GM23338 (cell line): ENCODE measurements around the gene RPL7A. TPM values are rescaled to one million over a fixed set of nuclear protein-coding genes. Genes with fewer than 3 reads are reported as not detected.

Source experiments
- ATAC-seq: fragments of 200-7000 bp; cut with Tn5 transposase; 3 replicates; pipeline ENCODE4 v1.9.1; 2020
- DNase-seq: peaks from one replicate; pipeline ENCODE4 v3.0.0-alpha.2; 2015; ENCODE audit warnings: low spot score
- H2AFZ ChIP-seq: fragments of 200-600 bp; sonication (generic); 2 replicates; pipeline ENCODE4 v1.8.0; 2016; ENCODE audit warnings: antibody characterized with exemption, mild to moderate bottlenecking, moderate library complexity
- H3F3A ChIP-seq: fragments of 200-600 bp; sonication (generic); replicated peaks from 2 replicates; pipeline ENCODE4 v1.8.0; 2017; ENCODE audit warnings: antibody characterized with exemption, mixed run types, low read depth
- H3K27ac ChIP-seq: fragments of 200-600 bp; sonication (generic); 2 replicates; pipeline ENCODE4 v1.6.1; 2016; ENCODE audit warnings: low read depth
- H3K27me3 ChIP-seq: fragments of 200-600 bp; sonication (generic); 2 replicates; pipeline ENCODE4 v1.8.0; 2016; ENCODE audit warnings: mild to moderate bottlenecking, mixed run types, moderate library complexity; ENCODE audit not compliant: insufficient read depth
- H3K36me3 ChIP-seq: fragments of 200-600 bp; sonication (generic); 2 replicates; pipeline ENCODE4 v1.8.0; 2016; ENCODE audit warnings: mild to moderate bottlenecking; ENCODE audit not compliant: insufficient read depth
- H3K4me1 ChIP-seq: fragments of 200-600 bp; sonication (generic); 2 replicates; pipeline ENCODE4 v1.8.0; 2016; ENCODE audit warnings: mild to moderate bottlenecking, moderate library complexity; ENCODE audit not compliant: insufficient read depth
- H3K4me2 ChIP-seq: fragments of 200-600 bp; sonication (generic); 2 replicates; pipeline ENCODE4 v1.7.1; 2017; ENCODE audit warnings: mixed run types
- H3K4me3 ChIP-seq: fragments of 200-600 bp; sonication (generic); 2 replicates; pipeline ENCODE4 v1.6.1; 2016; ENCODE audit warnings: mixed run types
- H3K79me2 ChIP-seq: fragments of 200-600 bp; sonication (generic); replicated peaks from 2 replicates; pipeline ENCODE4 v1.8.0; 2017; ENCODE audit warnings: mild to moderate bottlenecking; ENCODE audit not compliant: insufficient read depth
- H3K9me2 ChIP-seq: fragments of 200-600 bp; sonication (generic); 2 replicates; pipeline ENCODE4 v1.8.0; 2017; ENCODE audit not compliant: insufficient read depth
- H4K20me1 ChIP-seq: fragments of 200-600 bp; sonication (generic); replicated peaks from 2 replicates; pipeline ENCODE4 v1.8.0; 2017; ENCODE audit warnings: mild to moderate bottlenecking; ENCODE audit not compliant: insufficient read depth
- H3K27ac Mint-ChIP-seq: 2 replicates; pipeline ENCODE4 v1.8.0; 2020; ENCODE audit warnings: inconsistent platforms, mild to moderate bottlenecking, moderate library complexity, mixed read lengths
- H3K27me3 Mint-ChIP-seq: 3 replicates; pipeline ENCODE4 v1.8.0; 2022; ENCODE audit warnings: low read depth, mild to moderate bottlenecking, moderate library complexity, mixed read lengths, inconsistent platforms; ENCODE audit not compliant: insufficient read depth, poor library complexity
- H3K36me3 Mint-ChIP-seq: 3 replicates; pipeline ENCODE4 v1.8.0; 2021; ENCODE audit warnings: low read depth, mild to moderate bottlenecking, inconsistent platforms, moderate library complexity, mixed read lengths
- H3K4me1 Mint-ChIP-seq: 3 replicates; pipeline ENCODE4 v1.8.0; 2020; ENCODE audit warnings: mild to moderate bottlenecking, inconsistent platforms, mixed read lengths
- H3K4me3 Mint-ChIP-seq: 3 replicates; pipeline ENCODE4 v1.8.0; 2021; ENCODE audit warnings: moderate library complexity, mild to moderate bottlenecking, inconsistent platforms, mixed read lengths
- H3K9me3 Mint-ChIP-seq: 3 replicates; pipeline ENCODE4 v1.8.0; 2020; ENCODE audit warnings: moderate library complexity, mild to moderate bottlenecking, inconsistent platforms, mixed read lengths
- EZH2 ChIP-seq: fragments of 200-600 bp; sonication (generic); IDR thresholded peaks from one replicate; pipeline ENCODE4 v1.8.0; 2017; ENCODE audit warnings: antibody characterized with exemption, mild to moderate bottlenecking, low read depth; ENCODE audit not compliant: unreplicated experiment
- JUNB ChIP-seq: IDR thresholded peaks from one replicate; pipeline ENCODE4 v1.6.1; 2016; ENCODE audit warnings: antibody characterized with exemption; ENCODE audit not compliant: unreplicated experiment
- POLR2AphosphoS5 ChIP-seq: IDR thresholded peaks from 2 replicates; pipeline ENCODE4 v1.6.1; 2016; ENCODE audit warnings: antibody characterized with exemption, low read depth
- STAT1 ChIP-seq: IDR thresholded peaks from one replicate; pipeline ENCODE4 v1.6.1; 2016; ENCODE audit warnings: antibody characterized with exemption; ENCODE audit not compliant: unreplicated experiment
- ZNF114 ChIP-seq: fragments of 250-450 bp; sonication (Bioruptor Pico); IDR thresholded peaks from 2 replicates; pipeline ENCODE4 v1.5.0; 2020; ENCODE audit warnings: mild to moderate bottlenecking, moderate library complexity
- polyA plus RNA-seq: library from polyadenylated mRNA; unstranded; fragments of >200 nt; fragmentation: Nextera tagmentation; extraction: Ambion mirVana; gene quantifications from 2 replicates; pipeline ENCODE4 v1.2.1, GENCODE V29; 2016
- total RNA-seq: library from RNA; depleted of rRNA; stranded (reverse); fragments of >200 nt; shearing (Covaris generic); gene quantifications from 2 replicates; pipeline ENCODE4 v1.2.3, GENCODE V29; 2014
- TF ChIP-seq, protein P1 (sequence below), 2 experiments: fragments of 200-600 bp in 1 of 2; sonication (generic) in 1 of 2; conservative IDR thresholded peaks; 2 replicates each; pipeline versions ENCODE4 v1.5.1 to v1.6.1; 2016 to 2017; ENCODE audit warnings: antibody characterized with exemption in 2 of 2, low read depth in 2 of 2, mild to moderate bottlenecking in 2 of 2, moderate library complexity in 1 of 2

The RPL7A gene
- total and polyA plus RNA-seq, 2 experiments from 2014 or later = 1,644 to 2,020 TPM

DNA sequence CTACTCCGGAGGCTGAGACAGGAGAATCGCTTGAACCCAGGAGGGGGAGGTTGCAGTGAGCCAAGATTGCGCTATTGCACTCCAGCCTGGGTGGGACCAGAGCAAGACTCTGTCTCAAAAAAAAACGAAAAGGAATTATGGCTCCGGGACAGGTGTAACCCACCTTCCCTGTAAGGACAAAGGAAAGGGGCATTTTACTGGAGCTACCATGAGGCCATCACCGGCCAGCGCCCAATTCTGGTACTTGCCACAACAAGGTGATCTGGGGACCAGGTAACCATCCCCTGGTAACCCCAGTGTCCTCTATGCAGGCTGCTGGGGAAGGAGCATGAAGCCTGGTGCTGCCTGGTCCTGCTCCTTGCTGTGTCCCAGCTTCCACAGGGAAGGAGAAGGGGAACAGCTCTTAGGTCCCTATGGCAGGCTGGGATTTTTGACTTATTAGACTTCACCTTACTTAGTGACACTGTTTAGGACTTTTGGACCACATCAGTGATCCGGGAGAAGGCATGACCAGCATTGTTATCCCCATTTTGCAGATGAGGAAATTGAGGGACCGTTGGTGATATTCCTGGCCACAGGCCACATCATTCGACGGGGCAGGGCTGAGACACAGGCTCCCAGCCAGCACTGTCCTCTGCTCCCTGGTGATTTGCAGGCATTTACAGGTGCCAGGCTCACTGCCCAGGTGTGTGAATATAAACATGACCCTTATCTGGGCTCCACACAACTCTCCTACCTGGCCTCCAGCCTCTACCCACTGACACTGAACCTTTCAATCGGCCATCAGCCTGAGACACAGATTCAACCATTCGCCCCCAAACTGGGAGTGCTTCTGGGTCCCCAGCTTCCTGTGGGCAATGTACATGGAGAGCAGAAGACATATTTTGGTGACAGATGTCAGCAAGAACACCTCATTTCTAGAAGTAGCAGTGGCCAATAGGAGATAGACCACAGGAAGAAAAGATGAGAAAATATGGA, 46.5 kb upstream of the RPL7A start:
- Histone ChIP-seq H4K20me1 (no peaks in the 10 kb centered on the region), H3K4me2 (no peak overlapping the region), H2AFZ (no peak overlapping the region), H3K9me2 (0 out of 2 replicates have a peak, but pooled peaks cover 3% of the 10 kb centered on the region), H3K4me3 (no peak overlapping the region), H3K27me3 (no peaks in the 10 kb centered on the region), H3F3A (no peaks in the 10 kb centered on the region), H3K36me3 (no peaks in the 10 kb centered on the region), H3K4me1 (no peaks in the 10 kb centered on the region), H3K27ac (no peak overlapping the region), H3K79me2 (no peaks in the 10 kb centered on the region)
- Mint-ChIP-seq H3K27me3 (peaks cover 5% of the 10 kb centered on the region), H3K4me1 (no peaks in the 10 kb centered on the region), H3K36me3 (no peaks in the 10 kb centered on the region), H3K27ac (no peak overlapping the region), H3K4me3 (no peak overlapping the region), H3K9me3 (peaks cover 11% of the 10 kb centered on the region)
- ATAC-seq (no peak), DNase-seq (no peak)
- TF ChIP-seq, protein P1, sequence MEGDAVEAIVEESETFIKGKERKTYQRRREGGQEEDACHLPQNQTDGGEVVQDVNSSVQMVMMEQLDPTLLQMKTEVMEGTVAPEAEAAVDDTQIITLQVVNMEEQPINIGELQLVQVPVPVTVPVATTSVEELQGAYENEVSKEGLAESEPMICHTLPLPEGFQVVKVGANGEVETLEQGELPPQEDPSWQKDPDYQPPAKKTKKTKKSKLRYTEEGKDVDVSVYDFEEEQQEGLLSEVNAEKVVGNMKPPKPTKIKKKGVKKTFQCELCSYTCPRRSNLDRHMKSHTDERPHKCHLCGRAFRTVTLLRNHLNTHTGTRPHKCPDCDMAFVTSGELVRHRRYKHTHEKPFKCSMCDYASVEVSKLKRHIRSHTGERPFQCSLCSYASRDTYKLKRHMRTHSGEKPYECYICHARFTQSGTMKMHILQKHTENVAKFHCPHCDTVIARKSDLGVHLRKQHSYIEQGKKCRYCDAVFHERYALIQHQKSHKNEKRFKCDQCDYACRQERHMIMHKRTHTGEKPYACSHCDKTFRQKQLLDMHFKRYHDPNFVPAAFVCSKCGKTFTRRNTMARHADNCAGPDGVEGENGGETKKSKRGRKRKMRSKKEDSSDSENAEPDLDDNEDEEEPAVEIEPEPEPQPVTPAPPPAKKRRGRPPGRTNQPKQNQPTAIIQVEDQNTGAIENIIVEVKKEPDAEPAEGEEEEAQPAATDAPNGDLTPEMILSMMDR (conservative IDR thresholded peaks at IDR 0.05; ENCODE audit: low read depth in 2 of 2) = no peak
- TF ChIP-seq JUNB (no peak), STAT1 (no peak)

DNA sequence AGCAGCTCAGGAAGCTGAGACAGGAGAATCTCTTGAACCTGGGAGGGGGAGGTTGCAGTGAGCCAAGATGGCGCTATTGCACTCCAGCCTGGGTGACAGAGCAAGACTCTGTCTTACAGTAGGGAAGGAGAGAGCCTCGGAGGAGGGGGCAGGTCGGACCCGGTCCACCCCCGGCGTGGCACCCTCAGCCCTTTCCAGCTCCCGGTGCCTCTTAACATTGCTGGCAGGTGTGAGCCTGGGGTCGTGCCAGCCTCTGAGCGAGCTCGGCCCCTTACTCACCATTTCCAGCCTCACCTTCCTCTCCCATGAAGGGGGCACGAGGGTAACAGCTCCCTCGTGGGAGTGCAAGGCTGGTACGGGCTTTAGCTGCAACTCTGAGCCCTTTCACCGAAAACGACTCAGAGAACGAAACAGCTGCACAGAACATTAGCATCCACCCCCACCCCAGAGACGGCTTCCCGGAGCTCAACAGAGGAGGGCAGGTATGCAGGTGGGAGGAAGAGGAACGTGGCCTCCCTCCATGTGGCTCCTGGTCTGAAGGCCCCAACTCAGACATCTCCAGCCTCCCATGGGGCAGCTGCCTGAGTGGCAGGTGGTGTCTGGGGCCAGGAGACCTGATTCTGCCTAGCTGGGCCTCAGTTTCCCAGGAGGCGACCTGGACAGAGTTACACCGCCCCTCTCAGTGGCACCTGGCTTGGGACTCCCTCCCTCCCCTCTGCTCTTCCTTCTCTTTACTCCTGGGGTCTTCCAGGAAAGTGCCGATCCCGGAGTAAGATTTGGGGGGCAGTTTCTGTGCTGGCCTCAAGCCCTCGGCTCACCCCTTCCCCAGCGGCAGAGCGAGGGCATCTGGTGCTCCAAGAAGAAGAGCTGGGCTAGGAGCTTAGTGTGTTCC, 44.5 kb upstream of the RPL7A start:
- peaks cover 4% of the 10 kb centered on the region; the same call in 2 of the 3 replicates for H3K9me3 Mint-ChIP-seq
- H3F3A ChIP-seq = no peaks in the 10 kb centered on the region
- no peak for TF ChIP-seq POLR2AphosphoS5
- no peak for TF ChIP-seq ZNF114 (CRISPR knock-in tag)
- no peak for TF ChIP-seq EZH2
- DNase-seq (no peak), ATAC-seq (no peak)
- no peaks in the 10 kb centered on the region for H3K36me3 Mint-ChIP-seq
- no peak overlapping the region for H3K27ac ChIP-seq
- no peak overlapping the region for H3K4me3 ChIP-seq
- no peaks in the 10 kb centered on the region for H3K36me3 ChIP-seq
- no peaks in the 10 kb centered on the region for H3K4me1 ChIP-seq
- peaks cover 1% of the 10 kb centered on the region for H3K27me3 Mint-ChIP-seq
- H3K27me3 ChIP-seq = no peaks in the 10 kb centered on the region
- H3K4me2 ChIP-seq = no peak overlapping the region
- no peak overlapping the region for H2AFZ ChIP-seq
- no peak overlapping the region for H3K4me3 Mint-ChIP-seq
- H3K4me1 Mint-ChIP-seq = no peaks in the 10 kb centered on the region
- H3K27ac Mint-ChIP-seq = no peak overlapping the region
- no peaks in the 10 kb centered on the region for H4K20me1 ChIP-seq
- 0 out of 2 replicates have a peak, but pooled peaks cover 3% of the 10 kb centered on the region for H3K9me2 ChIP-seq
- no peaks in the 10 kb centered on the region for H3K79me2 ChIP-seq
